A673 (cell line): Measurements from ENCODE around the gene ZNF541.

Experiments
- CTCF ChIP-seq: fragments of 300-800, 200-600 bp; sonication (generic); conservative IDR thresholded peaks from 2 replicates; pipeline ENCODE4 v1.5.1; 2017; ENCODE audit warnings: low read depth, mild to moderate bottlenecking, antibody characterized with exemption, low read length, moderate library complexity, mixed read lengths
- EZH2 ChIP-seq: fragments of 200-600 bp; sonication (generic); IDR thresholded peaks from 2 replicates; pipeline ENCODE4 v1.6.1; 2017; ENCODE audit warnings: borderline replicate concordance, low read depth, mild to moderate bottlenecking, mixed read lengths, antibody characterized with exemption, low read length; ENCODE audit not compliant: poor library complexity, severe bottlenecking

DNA sequence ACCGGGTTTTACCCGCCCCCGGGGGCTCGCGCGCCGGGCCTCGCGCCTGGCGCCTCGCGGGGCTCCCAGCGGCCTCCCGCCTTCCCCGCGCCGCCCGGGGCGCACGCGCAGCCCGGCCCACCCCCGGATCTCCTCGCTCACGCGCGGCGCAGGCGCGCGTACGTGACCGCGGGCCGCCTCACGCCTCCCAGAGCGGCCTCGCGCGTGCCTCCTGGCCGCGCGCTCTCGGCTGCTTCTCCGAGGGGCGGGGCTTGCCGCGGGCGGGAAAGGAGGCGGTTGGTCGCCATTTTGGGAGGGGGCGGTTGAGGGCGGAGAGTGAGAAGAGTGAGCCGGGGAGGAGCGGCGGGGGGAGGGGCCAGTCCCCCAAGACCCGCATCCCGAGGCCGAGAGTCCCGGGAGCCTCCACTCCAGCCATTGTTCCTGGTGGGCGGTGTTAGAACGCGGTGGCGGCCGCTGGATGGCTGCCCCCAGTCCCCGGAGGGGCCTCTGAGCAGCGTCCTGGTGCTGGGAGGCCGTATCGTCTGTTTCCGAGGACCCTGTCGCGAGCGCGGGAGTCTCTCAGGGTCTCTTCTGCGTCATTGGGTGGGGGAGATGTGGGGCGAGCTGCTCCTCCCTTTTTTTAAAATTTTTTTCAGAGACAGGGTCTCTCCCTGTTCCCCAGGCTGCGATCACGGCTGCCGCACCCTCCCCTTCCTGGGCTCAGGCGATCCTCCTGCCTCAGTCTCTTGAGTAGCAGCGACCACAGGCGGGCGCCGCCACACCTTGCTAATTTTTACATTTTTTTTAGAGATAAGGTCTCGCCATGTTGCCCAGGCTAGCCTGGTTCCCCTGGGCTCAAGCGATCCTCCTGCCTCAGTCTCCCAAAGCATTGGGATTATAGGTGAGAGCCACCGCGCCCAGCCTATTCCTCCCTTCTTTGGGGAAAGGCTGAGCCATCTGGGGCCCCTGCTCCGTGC is at the start of gene ZNF541:
- TF ChIP-seq CTCF (no peak), EZH2 (no peak)
